ENCODE results near the gene NT5C2.

Gene NT5C2

DNA sequence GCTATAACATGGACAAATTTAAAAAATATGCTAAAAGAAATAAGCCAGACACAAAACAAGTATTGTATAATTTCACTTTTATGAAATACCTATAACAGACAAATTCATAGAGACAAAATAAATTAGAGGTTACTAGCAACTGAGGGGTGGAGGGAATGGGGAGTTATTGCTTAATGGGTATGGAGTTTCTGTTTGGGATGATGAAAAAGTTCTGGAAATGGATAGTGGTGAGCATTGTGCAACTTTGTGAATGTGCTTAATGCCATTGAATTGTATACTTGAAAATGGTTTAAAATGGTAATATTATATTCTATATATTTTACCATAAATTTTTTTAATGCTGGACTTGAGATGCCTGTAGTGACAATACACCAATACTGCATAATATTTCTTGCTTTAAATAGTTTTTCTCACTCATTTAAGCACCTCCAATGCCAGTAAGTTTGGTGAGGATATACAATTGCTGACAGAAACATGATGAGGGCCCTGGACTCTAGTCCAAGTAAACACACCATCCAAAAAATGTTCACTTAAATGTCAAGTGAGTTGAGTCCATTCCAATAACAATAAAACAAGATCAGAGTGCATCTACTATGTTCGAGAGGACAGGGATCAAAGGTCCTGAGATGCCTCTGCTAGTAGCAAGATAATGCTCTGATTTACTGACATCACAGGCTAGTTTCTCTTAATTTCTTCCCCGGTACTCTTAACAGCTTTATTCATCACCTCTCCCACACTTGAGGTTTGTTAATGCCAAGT is 71.9 kb downstream of the NT5C2 start:
- no peak for DNase-seq

DNA sequence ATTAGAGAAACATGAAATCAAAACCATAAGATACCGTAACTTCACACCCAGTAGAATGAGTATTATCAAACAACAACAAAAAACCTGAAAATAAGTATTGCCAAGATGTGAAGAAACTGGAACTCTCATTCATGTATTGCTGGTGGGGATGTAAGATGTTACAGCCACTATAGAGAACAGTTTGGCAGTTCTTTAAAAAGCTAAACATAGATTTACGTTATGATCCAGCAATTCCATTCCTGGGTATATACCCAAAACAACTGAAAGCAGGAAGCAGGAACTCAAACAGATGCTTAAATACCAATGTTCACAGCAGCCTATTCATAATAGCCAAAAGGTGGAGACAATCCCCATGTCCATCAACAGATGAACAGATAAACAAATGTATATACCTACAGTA is 72.5 kb downstream of the NT5C2 start:
- DNase-seq: no peak

DNA sequence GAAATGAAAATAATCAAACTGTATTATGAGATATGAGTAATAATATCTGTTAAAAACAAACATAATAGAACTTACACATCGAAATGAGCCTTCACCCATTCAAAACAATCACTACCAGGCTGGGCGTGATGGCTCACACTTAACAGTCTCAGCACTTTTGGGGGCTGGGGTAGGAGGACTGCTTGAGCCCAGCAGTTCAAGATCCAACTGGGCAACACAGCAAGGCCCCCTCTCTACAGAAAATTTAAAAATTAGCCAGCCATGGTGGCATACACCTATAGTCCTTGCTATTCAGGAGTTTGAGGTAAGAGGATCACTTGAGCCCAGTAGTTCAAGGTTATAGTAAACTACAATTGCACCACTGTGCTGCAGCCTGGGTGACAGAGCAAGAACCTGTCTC is 75.8 kb downstream of the NT5C2 start:
- DNase-seq: no peak

GRCh38 chr10:103114876-103115275 is 78.2 kb downstream of the NT5C2 start:
- no peak for DNase-seq

- no peak for DNase-seq
Measured at GRCh38 chr10:103111918-103112877, 80.9 kb downstream of the NT5C2 start.

GRCh38 chr10:103111031-103111917 is 81.8 kb downstream of the NT5C2 start:
- DNase-seq: no peak

DNA sequence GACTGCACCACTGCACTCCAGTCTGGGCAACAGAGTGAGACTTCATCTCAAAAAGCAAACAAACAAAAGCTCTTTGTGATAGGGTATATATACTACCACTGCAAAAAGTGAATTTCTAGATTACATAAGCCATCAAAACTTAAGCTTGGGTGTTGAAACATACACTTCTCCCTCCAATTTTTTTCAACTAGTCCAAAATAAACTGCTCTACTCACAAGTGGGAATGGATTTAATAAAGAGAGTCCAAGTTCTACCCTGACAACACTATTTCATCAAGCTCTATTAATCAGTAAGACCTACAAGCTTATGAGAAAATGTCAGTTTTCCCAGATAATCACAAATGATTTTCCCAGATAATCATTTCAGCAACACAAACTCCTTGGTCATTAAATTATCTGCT is 82.7 kb downstream of the NT5C2 start:
- DNase-seq: no peak

- DNase-seq: no peak
Measured at GRCh38 chr10:103109821-103110220, 83.3 kb downstream of the NT5C2 start.

DNA sequence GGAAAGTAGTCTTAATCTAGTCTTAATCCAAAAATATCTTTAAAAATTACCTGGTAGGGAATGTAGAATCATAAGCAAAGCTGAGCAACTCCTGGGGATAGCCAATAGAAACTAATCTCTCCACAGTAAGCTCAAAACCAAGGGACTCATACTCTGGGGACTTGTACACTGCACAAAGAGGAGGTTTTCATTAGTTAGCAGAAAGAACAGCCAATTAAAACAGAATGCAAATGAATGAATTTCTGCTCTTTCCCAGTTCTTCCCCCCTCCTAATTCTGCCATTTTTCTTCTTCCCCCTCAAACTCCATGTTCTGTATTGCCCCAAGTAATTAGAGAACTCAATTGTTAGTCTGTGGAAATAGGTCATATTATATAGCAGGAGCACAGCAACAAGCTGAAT is 86.5 kb downstream of the NT5C2 start:
- DNase-seq: no peak

DNA sequence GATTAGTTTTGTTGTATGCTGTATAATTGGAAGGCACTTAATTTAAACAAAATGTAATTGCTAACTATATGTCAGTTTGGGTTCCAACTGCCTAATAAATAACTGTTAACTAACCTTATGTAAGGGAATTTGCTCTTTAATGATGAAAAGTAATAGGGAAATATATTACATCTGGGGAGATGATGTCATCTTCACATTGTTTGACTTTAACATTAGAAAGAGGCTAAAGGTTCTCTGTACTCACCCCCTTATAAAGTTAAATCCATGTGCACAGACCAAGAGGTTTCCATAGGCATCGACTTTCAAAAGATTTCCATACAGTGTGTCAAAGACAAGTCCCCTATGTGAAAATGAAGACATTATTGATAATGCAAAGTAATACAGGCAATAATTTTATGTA is 87.6 kb downstream of the NT5C2 start:
- no peak for DNase-seq

- no peak for DNase-seq
Measured at GRCh38 chr10:103104721-103105120, 88.4 kb downstream of the NT5C2 start.

DNA sequence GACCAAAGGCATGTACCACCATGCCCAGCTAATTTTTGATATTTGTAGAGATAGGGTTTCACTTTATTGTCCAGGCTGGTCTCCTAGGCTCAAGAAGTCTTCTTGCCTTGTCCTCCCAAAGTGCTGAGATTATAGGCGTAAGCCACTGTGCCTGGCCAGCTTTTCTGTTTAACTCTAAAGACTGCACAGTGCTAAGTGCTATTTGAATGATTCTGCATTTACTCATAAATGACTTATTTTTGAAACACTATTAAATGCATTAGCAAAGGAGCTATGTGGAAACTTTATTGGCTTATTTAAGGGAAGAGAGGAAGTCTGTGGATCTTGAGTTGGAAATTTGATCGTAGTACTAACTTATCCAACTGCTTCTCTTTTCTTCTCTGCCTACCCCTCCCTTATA is 89.1 kb downstream of the NT5C2 start:
- no peak for DNase-seq

DNA sequence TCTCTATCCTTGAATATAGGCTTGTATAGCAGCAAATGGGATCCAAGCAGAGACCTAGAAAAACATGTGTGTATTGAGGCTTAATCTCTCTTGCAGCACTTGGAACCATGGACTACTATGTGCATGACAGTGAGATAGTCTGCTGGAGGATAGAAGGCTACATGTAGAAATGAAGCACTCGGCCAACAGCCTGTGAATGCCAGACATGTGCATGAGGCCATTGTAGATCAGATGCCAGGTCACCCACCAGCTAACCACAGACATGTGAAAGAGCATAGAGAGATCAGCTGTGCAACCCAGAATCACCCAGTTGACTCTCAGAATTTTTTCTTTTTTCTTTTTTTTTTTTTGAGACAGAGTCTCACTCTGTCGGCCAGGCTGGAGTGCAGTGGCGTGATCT is 90.9 kb downstream of the NT5C2 start:
- no peak for DNase-seq

DNA sequence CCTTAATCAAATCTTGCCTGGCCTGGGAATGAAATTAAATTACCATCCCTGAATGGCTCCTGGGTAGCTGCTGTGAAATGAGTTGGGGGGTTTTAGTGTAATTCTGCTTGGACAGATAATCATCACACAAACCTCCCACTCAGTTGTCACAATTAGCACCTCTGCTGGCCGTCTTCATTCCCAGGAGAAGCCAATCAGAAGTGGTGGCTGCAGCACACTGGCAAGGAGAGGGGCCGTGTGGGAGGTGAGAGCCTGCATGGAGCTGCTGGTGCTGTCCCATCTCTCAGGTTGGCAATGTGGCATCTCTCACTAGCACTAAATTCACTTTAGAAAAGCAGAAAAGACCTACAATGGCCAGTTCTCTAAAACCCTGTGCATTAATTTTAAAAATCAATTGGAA is 92.5 kb downstream of the NT5C2 start:
- DNase-seq: no peak

DNA sequence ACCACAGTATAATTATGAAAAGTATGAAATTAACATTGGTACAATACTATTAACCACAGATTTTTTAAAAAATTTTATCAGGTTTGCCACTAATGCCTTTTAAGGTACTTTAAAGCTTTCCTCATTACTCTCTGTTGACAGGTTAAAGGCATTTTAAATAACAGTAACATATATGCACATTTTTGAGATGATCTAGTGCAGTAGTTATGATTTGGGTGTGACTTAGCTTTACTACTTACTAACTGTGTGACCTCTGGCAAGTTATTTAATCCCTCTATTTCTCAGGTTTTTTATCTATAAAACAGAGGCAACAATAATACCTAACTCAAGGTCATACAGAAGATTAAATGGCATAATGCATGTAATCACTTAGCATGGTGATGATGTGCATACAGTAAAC is 94.8 kb downstream of the NT5C2 start:
- no peak for DNase-seq

- no peak for DNase-seq
Measured at GRCh38 chr10:103096130-103096529, 96.9 kb downstream of the NT5C2 start.

GRCh38 chr10:103095005-103095404 is 98.1 kb downstream of the NT5C2 start:
- no peak for DNase-seq

DNA sequence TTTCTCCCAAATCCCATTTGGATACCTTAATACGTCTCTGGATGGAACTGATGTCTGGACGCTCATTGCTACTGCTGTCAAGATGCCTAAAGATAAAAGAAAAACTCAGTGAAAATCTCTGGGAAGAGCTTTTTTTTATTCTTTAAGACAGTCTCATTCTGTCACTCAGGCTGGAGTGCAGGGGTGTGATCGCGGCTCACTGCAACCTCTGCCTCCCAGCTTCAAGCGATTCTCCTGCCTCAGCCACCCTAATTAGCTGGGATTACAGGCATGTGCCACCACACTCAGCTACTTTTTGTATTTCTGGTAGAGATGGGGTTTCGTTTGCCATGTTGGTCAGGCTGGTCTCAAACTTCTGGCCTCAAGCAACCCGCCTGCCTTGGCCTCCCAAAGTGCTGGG is 102.2 kb downstream of the NT5C2 start:
- no peak for DNase-seq

DNA sequence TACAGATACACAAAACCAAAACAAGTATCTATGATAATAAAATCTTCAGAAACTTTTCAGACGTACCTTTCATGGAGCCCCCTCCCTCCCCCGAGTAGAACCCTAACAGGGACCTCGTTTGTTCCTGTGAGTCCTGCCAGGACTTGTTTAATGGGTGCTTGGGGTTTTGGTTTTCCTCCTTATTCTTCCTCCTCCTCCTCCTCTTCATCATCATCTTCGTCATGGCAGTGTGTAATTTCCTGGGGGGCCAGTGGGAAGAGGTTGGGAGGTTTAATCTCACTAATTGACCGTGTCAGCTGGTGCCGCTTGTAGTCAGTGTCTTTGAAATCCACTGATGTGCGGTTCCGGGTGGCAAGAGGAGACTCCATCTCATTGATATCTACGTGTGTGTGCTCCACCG is 103.6 kb downstream of the NT5C2 start:
- no peak for DNase-seq

DNA sequence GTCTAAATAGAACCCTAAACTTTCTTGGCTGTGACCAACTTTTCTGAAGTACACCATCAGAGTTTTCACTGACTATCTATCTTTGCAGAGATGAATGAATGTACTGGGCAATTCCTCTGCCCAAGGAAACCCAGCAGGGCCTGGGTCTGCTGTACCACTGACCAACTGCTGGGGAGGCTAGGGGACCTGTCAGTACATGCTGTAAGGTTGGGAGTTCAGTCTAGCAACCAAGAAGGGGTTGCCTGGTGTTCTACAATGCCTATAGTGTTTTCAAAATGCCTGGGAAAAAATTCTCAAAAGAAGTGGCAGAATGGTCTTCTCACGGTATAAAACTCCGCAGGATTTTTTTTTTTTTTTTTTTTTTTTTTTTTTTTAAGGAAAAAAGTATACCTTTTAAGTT is 106.3 kb downstream of the NT5C2 start:
- DNase-seq: no peak

GRCh38 chr10:103086261-103086660 is 106.8 kb downstream of the NT5C2 start:
- no peak for DNase-seq

DNA sequence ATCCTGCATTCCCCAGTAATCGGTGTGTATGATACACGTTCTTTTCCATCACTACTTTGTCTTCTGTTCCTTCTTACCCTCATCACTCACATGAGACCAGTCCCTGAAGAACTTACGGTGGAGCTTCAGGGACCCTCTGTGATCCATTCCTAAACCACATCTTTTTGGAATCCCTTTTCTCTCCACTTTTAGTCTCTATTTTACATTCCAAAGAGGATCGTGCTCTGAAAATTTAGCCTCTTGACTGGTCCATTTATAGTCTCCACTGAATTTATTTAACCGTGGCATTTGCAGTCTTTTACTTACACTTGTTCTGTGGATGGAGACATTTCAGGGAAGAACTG is 109.1 kb downstream of the NT5C2 start:
- DNase-seq: no peak

- DNase-seq: no peak
Measured at GRCh38 chr10:103083266-103083976, 109.7 kb downstream of the NT5C2 start.
